Nephron progenitor cell (in vitro differentiated cells): ENCODE data around the gene MAP2K2.
A peak's percentile ranks its signal among the peaks of the same experiment; 100 is the strongest.

ENCODE experiments used
- DNase-seq: peaks from one replicate; pipeline ENCODE4 v3.0.0; 2021
- H3K27ac Mint-ChIP-seq: 2 replicates; pipeline ENCODE4 v1.8.0; 2021; ENCODE audit warnings: mild to moderate bottlenecking, moderate library complexity, mixed read lengths
- H3K27me3 Mint-ChIP-seq: 2 replicates; pipeline ENCODE4 v1.8.0; 2021; ENCODE audit warnings: mild to moderate bottlenecking, low read depth, mixed read lengths; ENCODE audit not compliant: poor library complexity
- H3K36me3 Mint-ChIP-seq: 2 replicates; pipeline ENCODE4 v1.8.0; 2021; ENCODE audit warnings: low read depth, mixed read lengths
- H3K4me1 Mint-ChIP-seq: 2 replicates; pipeline ENCODE4 v1.8.0; 2021; ENCODE audit warnings: mixed read lengths
- H3K4me3 Mint-ChIP-seq: 2 replicates; pipeline ENCODE4 v1.8.0; 2021; ENCODE audit warnings: mild to moderate bottlenecking, moderate library complexity, mixed read lengths
- H3K9me3 Mint-ChIP-seq: 2 replicates; pipeline ENCODE4 v1.8.0; 2021; ENCODE audit warnings: mild to moderate bottlenecking, moderate library complexity, mixed read lengths
- TF ChIP-seq, protein P1 (sequence below): fragments of 200-600 bp; sonication (generic); IDR thresholded peaks from 2 replicates; pipeline ENCODE4 v1.5.0; 2021; ENCODE audit warnings: antibody characterized with exemption

MAP2K2 gene

GRCh38 chr19:4114181-4114580 lies 9.7 kb downstream of the MAP2K2 start:
- TF ChIP-seq, protein P1, sequence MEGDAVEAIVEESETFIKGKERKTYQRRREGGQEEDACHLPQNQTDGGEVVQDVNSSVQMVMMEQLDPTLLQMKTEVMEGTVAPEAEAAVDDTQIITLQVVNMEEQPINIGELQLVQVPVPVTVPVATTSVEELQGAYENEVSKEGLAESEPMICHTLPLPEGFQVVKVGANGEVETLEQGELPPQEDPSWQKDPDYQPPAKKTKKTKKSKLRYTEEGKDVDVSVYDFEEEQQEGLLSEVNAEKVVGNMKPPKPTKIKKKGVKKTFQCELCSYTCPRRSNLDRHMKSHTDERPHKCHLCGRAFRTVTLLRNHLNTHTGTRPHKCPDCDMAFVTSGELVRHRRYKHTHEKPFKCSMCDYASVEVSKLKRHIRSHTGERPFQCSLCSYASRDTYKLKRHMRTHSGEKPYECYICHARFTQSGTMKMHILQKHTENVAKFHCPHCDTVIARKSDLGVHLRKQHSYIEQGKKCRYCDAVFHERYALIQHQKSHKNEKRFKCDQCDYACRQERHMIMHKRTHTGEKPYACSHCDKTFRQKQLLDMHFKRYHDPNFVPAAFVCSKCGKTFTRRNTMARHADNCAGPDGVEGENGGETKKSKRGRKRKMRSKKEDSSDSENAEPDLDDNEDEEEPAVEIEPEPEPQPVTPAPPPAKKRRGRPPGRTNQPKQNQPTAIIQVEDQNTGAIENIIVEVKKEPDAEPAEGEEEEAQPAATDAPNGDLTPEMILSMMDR = no peak
- peaks cover 77% of the 10 kb centered on the region for H3K36me3 Mint-ChIP-seq
- peaks cover 2% of the 10 kb centered on the region for H3K27me3 Mint-ChIP-seq
- peaks cover 14% of the 10 kb centered on the region for H3K4me1 Mint-ChIP-seq
- no peak overlapping the region for H3K4me3 Mint-ChIP-seq
- no peaks in the 10 kb centered on the region for H3K9me3 Mint-ChIP-seq
- no peak for DNase-seq
- H3K27ac Mint-ChIP-seq = peak overlapping the region; percentile 94

GRCh38 chr19:4113398-4114088 lies 10.4 kb downstream of the MAP2K2 start:
- H3K4me3 Mint-ChIP-seq = no peak overlapping the region

DNA sequence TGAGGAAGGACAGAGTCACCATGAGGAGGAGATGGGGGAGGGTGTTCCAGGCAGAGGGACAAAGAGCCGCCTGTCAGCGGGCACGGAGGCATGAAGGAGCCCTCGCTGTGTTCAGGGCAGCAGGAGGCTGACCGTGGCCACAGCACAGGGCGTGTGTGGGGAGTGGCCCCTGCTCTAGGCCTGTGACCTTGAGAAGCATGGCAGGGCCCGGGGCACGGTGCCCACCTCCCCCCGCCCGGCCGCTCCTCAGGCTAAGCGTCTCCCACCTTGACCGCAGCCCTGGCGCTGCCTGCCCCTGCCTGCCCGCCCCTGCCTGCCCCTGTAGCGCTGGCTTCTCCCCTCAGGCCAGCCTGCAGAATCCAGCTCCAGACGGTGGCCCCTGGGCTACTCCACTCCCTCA lies 11.6 kb downstream of the MAP2K2 start:
- Mint-ChIP-seq H3K4me1 (peaks cover 14% of the 10 kb centered on the region), H3K27ac (no peak overlapping the region), H3K36me3 (peaks cover 86% of the 10 kb centered on the region), H3K27me3 (peaks cover 2% of the 10 kb centered on the region), H3K9me3 (no peaks in the 10 kb centered on the region), H3K4me3 (no peak overlapping the region)
- TF ChIP-seq, protein P1 = no peak
- DNase-seq = no peak

More at GRCh38 chr19:4113398-4114088, 10.4 kb downstream of the MAP2K2 start:
- TF ChIP-seq, protein P1 = no peak
- peaks cover 2% of the 10 kb centered on the region for H3K27me3 Mint-ChIP-seq
- no peak for DNase-seq
- H3K9me3 Mint-ChIP-seq = no peaks in the 10 kb centered on the region
- H3K27ac Mint-ChIP-seq = peak overlapping the region; percentile 94
- H3K36me3 Mint-ChIP-seq = peaks cover 82% of the 10 kb centered on the region
- peaks cover 14% of the 10 kb centered on the region for H3K4me1 Mint-ChIP-seq

DNA sequence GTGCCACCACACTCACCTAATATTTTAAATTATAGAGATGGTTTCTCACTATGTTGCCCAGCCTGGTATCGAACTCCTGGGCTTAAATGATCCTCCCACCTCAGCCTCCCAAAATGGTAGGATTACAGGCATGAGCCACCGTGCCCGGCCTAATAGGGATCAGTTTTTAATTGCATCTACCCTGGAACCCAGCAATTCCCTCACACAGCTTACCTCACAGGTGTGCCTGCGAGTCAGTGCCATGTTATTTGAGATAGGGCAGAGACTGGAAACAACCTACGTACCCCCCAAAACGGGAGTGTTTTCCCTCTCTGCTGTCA lies 14.3 kb downstream of the MAP2K2 start:
- TF ChIP-seq, protein P1 = no peak
- H3K27me3 Mint-ChIP-seq = no peaks in the 10 kb centered on the region
- H3K4me1 Mint-ChIP-seq = peaks cover 14% of the 10 kb centered on the region
- no peaks in the 10 kb centered on the region for H3K9me3 Mint-ChIP-seq
- DNase-seq = no peak
- no peak overlapping the region for H3K27ac Mint-ChIP-seq
- no peak overlapping the region for H3K4me3 Mint-ChIP-seq
- H3K36me3 Mint-ChIP-seq = peaks cover 93% of the 10 kb centered on the region

DNA sequence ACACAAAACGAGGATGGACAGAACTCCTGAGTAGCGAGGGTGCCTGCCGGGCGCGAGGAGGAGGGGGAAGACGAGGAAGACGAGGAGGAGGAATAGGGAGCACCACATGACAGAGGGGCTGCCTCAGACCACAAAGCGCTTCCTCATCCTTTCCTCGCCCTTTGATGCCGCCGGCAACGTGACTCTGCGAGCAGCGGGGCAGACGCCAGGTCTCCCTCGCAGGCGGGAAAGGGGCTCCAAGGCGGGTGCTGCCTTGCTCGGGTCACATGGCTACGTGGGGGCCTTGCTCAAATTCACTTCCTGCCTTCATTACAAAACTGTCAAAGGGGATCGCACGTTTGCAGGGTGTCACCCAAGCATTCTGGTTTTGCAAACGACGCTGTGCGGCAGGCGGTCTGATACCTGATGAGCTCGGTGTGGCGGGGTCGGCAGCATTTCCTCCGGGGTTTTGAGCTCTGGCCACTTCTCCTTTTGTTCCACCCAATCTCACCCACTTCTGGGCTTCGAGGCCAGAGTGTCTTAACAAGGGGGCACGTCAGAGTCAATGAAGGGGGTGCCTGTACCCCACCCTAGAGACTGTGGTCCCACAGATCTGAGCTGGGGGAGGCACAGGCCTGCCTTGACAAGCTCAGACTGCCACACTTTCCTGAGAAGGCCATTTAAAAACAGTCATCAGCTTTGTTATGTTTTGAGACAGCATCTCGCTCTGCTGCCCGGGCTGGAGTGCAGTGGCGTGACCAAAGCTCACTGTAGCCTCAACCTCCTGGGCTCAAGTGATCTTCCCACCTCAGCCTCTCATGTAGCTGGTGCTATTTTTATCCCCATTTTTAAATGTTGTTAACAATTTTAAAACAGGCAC lies 14.9 kb downstream of the MAP2K2 start:
- Mint-ChIP-seq H3K4me3 (no peak overlapping the region), H3K36me3 (peaks cover 93% of the 10 kb centered on the region), H3K27me3 (no peaks in the 10 kb centered on the region), H3K27ac (peak overlapping the region; percentile 29), H3K4me1 (peaks cover 14% of the 10 kb centered on the region), H3K9me3 (no peaks in the 10 kb centered on the region)
- TF ChIP-seq, protein P1 = no peak
- no peak for DNase-seq
